H9 (cell line): ENCODE measurements around the gene SSUH2. TPM values are rescaled to one million over a fixed set of nuclear protein-coding genes. Genes with fewer than 3 reads are reported as not detected.

Experiments
- DNase-seq: peaks from one replicate; pipeline ENCODE4 v3.0.0-alpha.2; 2017
- H2AFZ ChIP-seq: one replicate; pipeline ENCODE4 v1.6.1; 2013; ENCODE audit warnings: mild to moderate bottlenecking, low read length, control low read depth, moderate library complexity
- H2AK5ac ChIP-seq: 2 replicates; pipeline ENCODE4 v1.6.1; 2013; ENCODE audit warnings: low read length, control low read depth, mixed read lengths; ENCODE audit not compliant: insufficient read length
- H2BK120ac ChIP-seq: one replicate; pipeline ENCODE4 v1.6.1; 2013; ENCODE audit warnings: low read depth, mild to moderate bottlenecking, low read length, control low read depth, inconsistent platforms; ENCODE audit not compliant: poor library complexity, severe bottlenecking
- H2BK12ac ChIP-seq: 2 replicates; pipeline ENCODE4 v1.6.1; 2013; ENCODE audit warnings: low read length, control low read depth, mixed read lengths, low read depth; ENCODE audit not compliant: insufficient read length
- H2BK15ac ChIP-seq: 2 replicates; pipeline ENCODE4 v1.6.1; 2013; ENCODE audit warnings: low read depth, low read length, control low read depth
- H2BK20ac ChIP-seq: one replicate; pipeline ENCODE4 v1.6.1; 2013; ENCODE audit warnings: low read depth, mild to moderate bottlenecking, low read length, control low read depth, inconsistent platforms; ENCODE audit not compliant: poor library complexity, severe bottlenecking
- H2BK5ac ChIP-seq: 2 replicates; pipeline ENCODE4 v1.6.1; 2013; ENCODE audit warnings: low read length, control low read depth, mixed read lengths; ENCODE audit not compliant: insufficient read length
- H3K14ac ChIP-seq: 2 replicates; pipeline ENCODE4 v1.6.1; 2013; ENCODE audit warnings: low read length, control low read depth; ENCODE audit not compliant: insufficient read depth
- H3K18ac ChIP-seq: 2 replicates; pipeline ENCODE4 v1.6.1; 2013; ENCODE audit warnings: low read depth, mild to moderate bottlenecking, mixed read lengths, low read length, control low read depth; ENCODE audit not compliant: insufficient read length
- H3K23ac ChIP-seq: 2 replicates; pipeline ENCODE4 v1.6.1; 2013; ENCODE audit warnings: low read length, control low read depth, mixed read lengths, low read depth; ENCODE audit not compliant: insufficient read length
- H3K23me2 ChIP-seq: 2 replicates; pipeline ENCODE4 v1.6.1; 2013; ENCODE audit warnings: low read depth, mild to moderate bottlenecking, mixed read lengths, low read length, control low read depth; ENCODE audit not compliant: insufficient read length, poor library complexity, severe bottlenecking
- H3K27ac ChIP-seq: 2 replicates; pipeline ENCODE4 v1.5.1; 2013; ENCODE audit warnings: low read length, control low read depth, mixed read lengths, low read depth; ENCODE audit not compliant: insufficient read length
- H3K27me3 ChIP-seq: 2 replicates; pipeline ENCODE4 v1.6.1; 2013; ENCODE audit warnings: low read length, control low read depth, inconsistent platforms; ENCODE audit not compliant: insufficient read depth
- H3K4ac ChIP-seq: 2 replicates; pipeline ENCODE4 v1.6.1; 2013; ENCODE audit warnings: low read depth, mild to moderate bottlenecking, control low read depth, inconsistent platforms, low read length, moderate library complexity
- H3K4me1 ChIP-seq: 2 replicates; pipeline ENCODE4 v1.6.1; 2013; ENCODE audit warnings: low read length, control low read depth, inconsistent platforms; ENCODE audit not compliant: insufficient read depth
- H3K4me2 ChIP-seq: 2 replicates; pipeline ENCODE4 v1.6.1; 2013; ENCODE audit warnings: low read length, control low read depth, mixed read lengths; ENCODE audit not compliant: insufficient read length, insufficient read depth
- H3K56ac ChIP-seq: 2 replicates; pipeline ENCODE4 v1.6.1; 2013; ENCODE audit warnings: low read depth, mild to moderate bottlenecking, mixed read lengths, low read length, control low read depth; ENCODE audit not compliant: insufficient read length
- H3K79me1 ChIP-seq: 2 replicates; pipeline ENCODE4 v1.6.1; 2013; ENCODE audit warnings: low read depth, mild to moderate bottlenecking, moderate library complexity, low read length, control low read depth, inconsistent platforms; ENCODE audit not compliant: insufficient read depth, poor library complexity, severe bottlenecking
- H3K79me2 ChIP-seq: 2 replicates; pipeline ENCODE4 v1.6.1; 2013; ENCODE audit warnings: low read length, control low read depth, inconsistent platforms; ENCODE audit not compliant: insufficient read depth
- H3K9ac ChIP-seq: 2 replicates; pipeline ENCODE4 v1.6.1; 2013; ENCODE audit warnings: low read length, control low read depth, mixed read lengths; ENCODE audit not compliant: insufficient read length; ENCODE audit errors: extremely low read depth
- H3K9me3 ChIP-seq: one replicate; pipeline ENCODE4 v1.6.1; 2013; ENCODE audit warnings: low read depth, low read length, inconsistent platforms; ENCODE audit not compliant: control insufficient read depth
- H3T11ph ChIP-seq: one replicate; pipeline ENCODE4 v1.6.1; 2013; ENCODE audit warnings: mild to moderate bottlenecking, low read length, control low read depth, inconsistent platforms
- H4K20me1 ChIP-seq: one replicate; pipeline ENCODE4 v1.6.1; 2013; ENCODE audit not compliant: control insufficient read depth, insufficient read length, insufficient read depth
- H4K5ac ChIP-seq: 2 replicates; pipeline ENCODE4 v1.6.1; 2013; ENCODE audit warnings: low read depth, mild to moderate bottlenecking, mixed read lengths, low read length, control low read depth; ENCODE audit not compliant: insufficient read length
- H4K8ac ChIP-seq: replicated peaks from 2 replicates; pipeline ENCODE4 v1.6.1; 2013; ENCODE audit warnings: low read length, control low read depth, mixed read lengths, low read depth; ENCODE audit not compliant: insufficient read length
- H4K91ac ChIP-seq: 2 replicates; pipeline ENCODE4 v1.6.1; 2013; ENCODE audit warnings: low read depth, mild to moderate bottlenecking, moderate library complexity, mixed read lengths, low read length, control low read depth; ENCODE audit not compliant: insufficient read length
- H3K27ac Mint-ChIP-seq, 3 experiments: 2 replicates in 2 of 3; 3 replicates in 1 of 3; pipeline ENCODE4 v1.8.0; 2020 to 2021; ENCODE audit warnings: mixed read lengths in 3 of 3, mild to moderate bottlenecking in 1 of 3, moderate library complexity in 1 of 3
- H3K27me3 Mint-ChIP-seq: 2 replicates; pipeline ENCODE4 v1.8.0; 2021; ENCODE audit warnings: low read depth, mild to moderate bottlenecking, moderate library complexity, mixed read lengths
- H3K36me3 Mint-ChIP-seq, 3 experiments: 2 replicates in 2 of 3; 3 replicates in 1 of 3; pipeline ENCODE4 v1.8.0; 2020 to 2021; ENCODE audit warnings: low read depth in 3 of 3, mixed read lengths in 3 of 3; ENCODE audit not compliant: insufficient read depth in 1 of 3
- H3K4me1 Mint-ChIP-seq, 2 experiments: 2 replicates each; pipeline ENCODE4 v1.8.0; 2020; ENCODE audit warnings: mixed read lengths in 2 of 2
- H3K4me3 Mint-ChIP-seq, 2 experiments: 2 replicates in 1 of 2; 3 replicates in 1 of 2; pipeline ENCODE4 v1.8.0; 2020 to 2021; ENCODE audit warnings: mild to moderate bottlenecking in 2 of 2, mixed read lengths in 2 of 2, moderate library complexity in 1 of 2
- H3K9me3 Mint-ChIP-seq, 2 experiments: 2 replicates in 1 of 2; 3 replicates in 1 of 2; pipeline ENCODE4 v1.8.0; 2020; ENCODE audit warnings: mild to moderate bottlenecking in 2 of 2, mixed read lengths in 2 of 2, moderate library complexity in 1 of 2
- WGBS: extraction: QIAGEN DNeasy Blood & Tissue Kit; methylation state at CpG from one replicate; pipeline ENCODE4 v1.1.7; 2013; ENCODE audit warnings: missing lambda C conversion rate, low lambda C conversion rate, mixed read lengths; ENCODE audit not compliant: insufficient read length; ENCODE audit errors: extremely low coverage; 5-methylcytosine and 5-hydroxymethylcytosine counted together
- total RNA-seq: library from RNA; stranded (reverse); gene quantifications from 2 replicates; pipeline ENCODE4 v1.2.1, GENCODE V29; 2021
- TF ChIP-seq, protein P1 (sequence below): fragments of 200-600 bp; sonication (generic); conservative IDR thresholded peaks from 3 replicates; pipeline ENCODE4 v1.8.0; 2021; ENCODE audit warnings: antibody characterized with exemption, mild to moderate bottlenecking

The SSUH2 gene
- total RNA-seq, 1 experiment from 2014 or later, result 0.61 TPM

DNA sequence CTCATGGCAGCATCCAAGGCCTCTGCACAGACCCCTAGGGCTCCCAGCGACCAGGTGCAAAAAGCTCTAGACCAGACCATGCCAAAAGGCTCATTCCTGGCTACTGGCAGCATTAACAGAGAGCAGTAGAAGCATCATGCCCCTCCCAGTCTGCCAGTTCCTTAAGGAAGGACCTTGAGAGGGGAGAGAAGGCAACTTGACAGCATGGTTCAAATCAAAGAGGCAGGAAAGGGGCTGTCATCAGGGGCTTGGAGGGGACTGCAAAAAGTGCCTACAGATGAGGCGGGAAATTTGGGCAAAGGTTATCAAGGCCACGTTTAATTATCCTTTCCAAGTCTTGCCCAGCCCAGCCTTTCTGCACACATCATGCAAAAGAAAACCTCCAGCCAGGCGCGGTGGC is 64.7 kb downstream of the SSUH2 start:
- H2BK15ac ChIP-seq, result no peak overlapping the region
- H3K79me1 ChIP-seq, result no peaks in the 10 kb centered on the region
- no peaks in the 10 kb centered on the region for H3K36me3 Mint-ChIP-seq
- H4K91ac ChIP-seq, result no peak overlapping the region
- no peak overlapping the region for H3K56ac ChIP-seq
- no peak overlapping the region for H2AFZ ChIP-seq
- H3K27me3 ChIP-seq, result no peaks in the 10 kb centered on the region
- H4K8ac ChIP-seq, result no peak overlapping the region
- no peak for DNase-seq
- H3T11ph ChIP-seq, result no peak overlapping the region
- no peak overlapping the region for H3K23ac ChIP-seq
- no CpG with 5 or more reads among the region's 5 CpGs for WGBS
- H3K27ac Mint-ChIP-seq, result no peak overlapping the region
- no peak overlapping the region for H3K18ac ChIP-seq
- no peak overlapping the region for H2BK12ac ChIP-seq
- H3K9ac ChIP-seq, result no peak overlapping the region
- H2BK20ac ChIP-seq, result no peak overlapping the region
- H2BK120ac ChIP-seq, result no peak overlapping the region
- H3K27me3 Mint-ChIP-seq, result no peaks in the 10 kb centered on the region
- H3K79me2 ChIP-seq, result no peaks in the 10 kb centered on the region
- H2AK5ac ChIP-seq, result no peak overlapping the region
- H3K4me1 Mint-ChIP-seq, result 0 out of 4 replicates have a peak, but pooled peaks cover 2 to 8% of the 10 kb centered on the region in 2 experiments
- no peak overlapping the region for H3K27ac ChIP-seq
- H4K20me1 ChIP-seq, result no peaks in the 10 kb centered on the region
- no peak overlapping the region for H3K4me3 Mint-ChIP-seq
- H3K4me1 ChIP-seq, result no peaks in the 10 kb centered on the region
- H3K23me2 ChIP-seq, result no peaks in the 10 kb centered on the region
- TF ChIP-seq, protein P1, sequence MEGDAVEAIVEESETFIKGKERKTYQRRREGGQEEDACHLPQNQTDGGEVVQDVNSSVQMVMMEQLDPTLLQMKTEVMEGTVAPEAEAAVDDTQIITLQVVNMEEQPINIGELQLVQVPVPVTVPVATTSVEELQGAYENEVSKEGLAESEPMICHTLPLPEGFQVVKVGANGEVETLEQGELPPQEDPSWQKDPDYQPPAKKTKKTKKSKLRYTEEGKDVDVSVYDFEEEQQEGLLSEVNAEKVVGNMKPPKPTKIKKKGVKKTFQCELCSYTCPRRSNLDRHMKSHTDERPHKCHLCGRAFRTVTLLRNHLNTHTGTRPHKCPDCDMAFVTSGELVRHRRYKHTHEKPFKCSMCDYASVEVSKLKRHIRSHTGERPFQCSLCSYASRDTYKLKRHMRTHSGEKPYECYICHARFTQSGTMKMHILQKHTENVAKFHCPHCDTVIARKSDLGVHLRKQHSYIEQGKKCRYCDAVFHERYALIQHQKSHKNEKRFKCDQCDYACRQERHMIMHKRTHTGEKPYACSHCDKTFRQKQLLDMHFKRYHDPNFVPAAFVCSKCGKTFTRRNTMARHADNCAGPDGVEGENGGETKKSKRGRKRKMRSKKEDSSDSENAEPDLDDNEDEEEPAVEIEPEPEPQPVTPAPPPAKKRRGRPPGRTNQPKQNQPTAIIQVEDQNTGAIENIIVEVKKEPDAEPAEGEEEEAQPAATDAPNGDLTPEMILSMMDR, result no peak
- no peak overlapping the region for H3K4me2 ChIP-seq
- H4K5ac ChIP-seq, result no peak overlapping the region
- no peaks in the 10 kb centered on the region for H3K9me3 Mint-ChIP-seq
- no peak overlapping the region for H2BK5ac ChIP-seq
- no peak overlapping the region for H3K4ac ChIP-seq
- no peak overlapping the region for H3K14ac ChIP-seq
- no peaks in the 10 kb centered on the region for H3K9me3 ChIP-seq
